ENCODE measurements around the gene CXCR4.
A peak's percentile ranks its signal among the peaks of the same experiment; 100 is the strongest.

Gene CXCR4

GRCh38 chr2:136106505-136106904 lies 11.4 kb downstream of the CXCR4 start:
- Histone ChIP-seq H3K9me3 (ENCODE audit: control insufficient read depth, insufficient read depth, low read length) (no peaks in the 10 kb centered on the region), H3K4me1 (ENCODE audit: control insufficient read depth, low read length) (peaks cover 56% of the 10 kb centered on the region), H3K79me2 (ENCODE audit: control insufficient read depth, low read length) (no peaks in the 10 kb centered on the region), H3F3A (ENCODE audit: control insufficient read depth, insufficient read depth) (peaks cover 29% of the 10 kb centered on the region), H3K27me3 (ENCODE audit: control insufficient read depth, low read length) (no peaks in the 10 kb centered on the region), H3K9me2 (replicated peaks; ENCODE audit: control insufficient read depth, low read length) (no peaks in the 10 kb centered on the region), H3K36me3 (ENCODE audit: control insufficient read depth, low read length) (no peaks in the 10 kb centered on the region), H3K4me3 (ENCODE audit: low read length) (peak overlapping the region; percentile 56), H3K4me2 (ENCODE audit: low read length) (peak overlapping the region; percentile 60), H3K27ac (ENCODE audit: low read depth, low read length) (peak overlapping the region; percentile 48), H4K20me1 (ENCODE audit: control insufficient read depth, insufficient read depth, low read depth, low read length) (no peaks in the 10 kb centered on the region)
- TF ChIP-seq EZH2phosphoT487 (IDR thresholded peaks at IDR 0.05; ENCODE audit: borderline replicate concordance, low read length) (no peak), CTCF (IDR thresholded peaks at IDR 0.05; ENCODE audit: low read depth, low read length, poor library complexity, severe bottlenecking) (no peak)

GRCh38 chr2:136104977-136105376 lies 13.0 kb downstream of the CXCR4 start:
- TF ChIP-seq CTCF (IDR thresholded peaks at IDR 0.05; ENCODE audit: low read depth, low read length, poor library complexity, severe bottlenecking) (no peak), EZH2phosphoT487 (IDR thresholded peaks at IDR 0.05; ENCODE audit: borderline replicate concordance, low read length) (no peak)
- no peak overlapping the region for H3K4me2 ChIP-seq (ENCODE audit: low read length)
- no peaks in the 10 kb centered on the region for H3K79me2 ChIP-seq (ENCODE audit: control insufficient read depth, low read length)
- H3F3A ChIP-seq (ENCODE audit: control insufficient read depth, insufficient read depth), result peaks cover 18% of the 10 kb centered on the region
- H3K27me3 ChIP-seq (ENCODE audit: control insufficient read depth, low read length), result no peaks in the 10 kb centered on the region
- H3K36me3 ChIP-seq (ENCODE audit: control insufficient read depth, low read length), result no peaks in the 10 kb centered on the region
- H3K9me3 ChIP-seq (ENCODE audit: control insufficient read depth, insufficient read depth, low read length), result no peaks in the 10 kb centered on the region
- no peak overlapping the region for H3K4me3 ChIP-seq (ENCODE audit: low read length)
- no peaks in the 10 kb centered on the region for H3K9me2 ChIP-seq (replicated peaks; ENCODE audit: control insufficient read depth, low read length)
- no peak overlapping the region for H3K27ac ChIP-seq (ENCODE audit: low read depth, low read length)
- H4K20me1 ChIP-seq (ENCODE audit: control insufficient read depth, insufficient read depth, low read depth, low read length), result no peaks in the 10 kb centered on the region
- peaks cover 41% of the 10 kb centered on the region for H3K4me1 ChIP-seq (ENCODE audit: control insufficient read depth, low read length)

- Histone ChIP-seq H3K27ac (ENCODE audit: low read depth, low read length) (no peak overlapping the region), H3K4me3 (ENCODE audit: low read length) (no peak overlapping the region), H4K20me1 (ENCODE audit: control insufficient read depth, insufficient read depth, low read depth, low read length) (no peaks in the 10 kb centered on the region), H3K9me2 (replicated peaks; ENCODE audit: control insufficient read depth, low read length) (no peaks in the 10 kb centered on the region), H3K79me2 (ENCODE audit: control insufficient read depth, low read length) (no peaks in the 10 kb centered on the region), H3K9me3 (ENCODE audit: control insufficient read depth, insufficient read depth, low read length) (no peaks in the 10 kb centered on the region), H3F3A (ENCODE audit: control insufficient read depth, insufficient read depth) (no peaks in the 10 kb centered on the region), H3K27me3 (ENCODE audit: control insufficient read depth, low read length) (no peaks in the 10 kb centered on the region), H3K4me1 (ENCODE audit: control insufficient read depth, low read length) (peaks cover 1% of the 10 kb centered on the region), H3K36me3 (ENCODE audit: control insufficient read depth, low read length) (no peaks in the 10 kb centered on the region), H3K4me2 (ENCODE audit: low read length) (no peak overlapping the region)
- TF ChIP-seq EZH2phosphoT487 (IDR thresholded peaks at IDR 0.05; ENCODE audit: borderline replicate concordance, low read length) (no peak), CTCF (IDR thresholded peaks at IDR 0.05; ENCODE audit: low read depth, low read length, poor library complexity, severe bottlenecking) (no peak)
Measured at GRCh38 chr2:136101042-136101441, 16.9 kb downstream of the CXCR4 start.

GRCh38 chr2:136098441-136098840 lies 19.5 kb downstream of the CXCR4 start:
- no peaks in the 10 kb centered on the region for H3K79me2 ChIP-seq (ENCODE audit: control insufficient read depth, low read length)
- TF ChIP-seq EZH2phosphoT487 (IDR thresholded peaks at IDR 0.05; ENCODE audit: borderline replicate concordance, low read length) (no peak), CTCF (IDR thresholded peaks at IDR 0.05; ENCODE audit: low read depth, low read length, poor library complexity, severe bottlenecking) (no peak)
- no peak overlapping the region for H3K4me2 ChIP-seq (ENCODE audit: low read length)
- H3K36me3 ChIP-seq (ENCODE audit: control insufficient read depth, low read length), result no peaks in the 10 kb centered on the region
- no peaks in the 10 kb centered on the region for H3K4me1 ChIP-seq (ENCODE audit: control insufficient read depth, low read length)
- no peaks in the 10 kb centered on the region for H3K9me3 ChIP-seq (ENCODE audit: control insufficient read depth, insufficient read depth, low read length)
- H3K27me3 ChIP-seq (ENCODE audit: control insufficient read depth, low read length), result no peaks in the 10 kb centered on the region
- H3K27ac ChIP-seq (ENCODE audit: low read depth, low read length), result no peak overlapping the region
- no peak overlapping the region for H3K4me3 ChIP-seq (ENCODE audit: low read length)
- no peaks in the 10 kb centered on the region for H3K9me2 ChIP-seq (replicated peaks; ENCODE audit: control insufficient read depth, low read length)
- no peaks in the 10 kb centered on the region for H4K20me1 ChIP-seq (ENCODE audit: control insufficient read depth, insufficient read depth, low read depth, low read length)
- no peaks in the 10 kb centered on the region for H3F3A ChIP-seq (ENCODE audit: control insufficient read depth, insufficient read depth)

Data from DOHH2 (cell line).